ENCODE measurements around the gene MT1F.

DNA sequence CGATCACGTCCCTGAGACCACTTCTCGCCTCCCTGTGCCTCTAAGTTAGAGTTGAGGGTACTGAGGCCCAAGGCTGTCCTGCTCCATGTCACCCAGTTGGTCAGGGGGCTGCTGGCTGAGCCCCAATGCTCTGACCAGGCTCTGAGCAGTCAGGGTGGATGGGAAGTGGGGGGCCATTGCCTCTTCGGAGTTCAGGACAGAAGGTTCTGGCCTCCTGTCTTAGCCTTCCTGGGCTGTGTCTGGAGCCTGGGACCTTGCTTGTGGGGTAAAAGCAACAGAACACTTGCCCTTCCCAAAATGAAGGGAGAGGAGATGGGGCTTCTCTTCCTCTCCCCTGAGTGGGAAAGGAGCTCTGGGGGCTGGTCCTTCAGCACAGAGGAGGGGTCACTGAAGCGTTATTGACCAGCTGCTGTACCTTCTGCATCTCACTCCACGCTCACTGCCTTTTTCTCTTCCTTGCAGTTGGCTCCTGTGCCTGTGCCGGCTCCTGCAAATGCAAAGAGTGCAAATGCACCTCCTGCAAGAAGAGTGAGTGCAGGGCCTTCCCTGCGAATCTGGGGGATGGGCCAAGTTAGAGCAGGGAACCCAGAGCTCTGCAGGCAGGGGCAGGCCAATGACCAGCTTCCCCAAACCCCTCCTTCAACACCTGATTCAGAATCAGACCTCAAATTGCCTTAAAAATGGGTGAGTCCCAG lies 25.1 kb downstream of the MT1F start:
- TF ChIP-seq POLR2AphosphoS5 (IDR thresholded peaks at IDR 0.05) (no peak), RAD21 (conservative IDR thresholded peaks at IDR 0.05) (no peak)
- TF ChIP-seq, protein P1, sequence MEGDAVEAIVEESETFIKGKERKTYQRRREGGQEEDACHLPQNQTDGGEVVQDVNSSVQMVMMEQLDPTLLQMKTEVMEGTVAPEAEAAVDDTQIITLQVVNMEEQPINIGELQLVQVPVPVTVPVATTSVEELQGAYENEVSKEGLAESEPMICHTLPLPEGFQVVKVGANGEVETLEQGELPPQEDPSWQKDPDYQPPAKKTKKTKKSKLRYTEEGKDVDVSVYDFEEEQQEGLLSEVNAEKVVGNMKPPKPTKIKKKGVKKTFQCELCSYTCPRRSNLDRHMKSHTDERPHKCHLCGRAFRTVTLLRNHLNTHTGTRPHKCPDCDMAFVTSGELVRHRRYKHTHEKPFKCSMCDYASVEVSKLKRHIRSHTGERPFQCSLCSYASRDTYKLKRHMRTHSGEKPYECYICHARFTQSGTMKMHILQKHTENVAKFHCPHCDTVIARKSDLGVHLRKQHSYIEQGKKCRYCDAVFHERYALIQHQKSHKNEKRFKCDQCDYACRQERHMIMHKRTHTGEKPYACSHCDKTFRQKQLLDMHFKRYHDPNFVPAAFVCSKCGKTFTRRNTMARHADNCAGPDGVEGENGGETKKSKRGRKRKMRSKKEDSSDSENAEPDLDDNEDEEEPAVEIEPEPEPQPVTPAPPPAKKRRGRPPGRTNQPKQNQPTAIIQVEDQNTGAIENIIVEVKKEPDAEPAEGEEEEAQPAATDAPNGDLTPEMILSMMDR (IDR thresholded peaks at IDR 0.05; ENCODE audit: poor library complexity, severe bottlenecking): no peak
- TF ChIP-seq, protein P2, sequence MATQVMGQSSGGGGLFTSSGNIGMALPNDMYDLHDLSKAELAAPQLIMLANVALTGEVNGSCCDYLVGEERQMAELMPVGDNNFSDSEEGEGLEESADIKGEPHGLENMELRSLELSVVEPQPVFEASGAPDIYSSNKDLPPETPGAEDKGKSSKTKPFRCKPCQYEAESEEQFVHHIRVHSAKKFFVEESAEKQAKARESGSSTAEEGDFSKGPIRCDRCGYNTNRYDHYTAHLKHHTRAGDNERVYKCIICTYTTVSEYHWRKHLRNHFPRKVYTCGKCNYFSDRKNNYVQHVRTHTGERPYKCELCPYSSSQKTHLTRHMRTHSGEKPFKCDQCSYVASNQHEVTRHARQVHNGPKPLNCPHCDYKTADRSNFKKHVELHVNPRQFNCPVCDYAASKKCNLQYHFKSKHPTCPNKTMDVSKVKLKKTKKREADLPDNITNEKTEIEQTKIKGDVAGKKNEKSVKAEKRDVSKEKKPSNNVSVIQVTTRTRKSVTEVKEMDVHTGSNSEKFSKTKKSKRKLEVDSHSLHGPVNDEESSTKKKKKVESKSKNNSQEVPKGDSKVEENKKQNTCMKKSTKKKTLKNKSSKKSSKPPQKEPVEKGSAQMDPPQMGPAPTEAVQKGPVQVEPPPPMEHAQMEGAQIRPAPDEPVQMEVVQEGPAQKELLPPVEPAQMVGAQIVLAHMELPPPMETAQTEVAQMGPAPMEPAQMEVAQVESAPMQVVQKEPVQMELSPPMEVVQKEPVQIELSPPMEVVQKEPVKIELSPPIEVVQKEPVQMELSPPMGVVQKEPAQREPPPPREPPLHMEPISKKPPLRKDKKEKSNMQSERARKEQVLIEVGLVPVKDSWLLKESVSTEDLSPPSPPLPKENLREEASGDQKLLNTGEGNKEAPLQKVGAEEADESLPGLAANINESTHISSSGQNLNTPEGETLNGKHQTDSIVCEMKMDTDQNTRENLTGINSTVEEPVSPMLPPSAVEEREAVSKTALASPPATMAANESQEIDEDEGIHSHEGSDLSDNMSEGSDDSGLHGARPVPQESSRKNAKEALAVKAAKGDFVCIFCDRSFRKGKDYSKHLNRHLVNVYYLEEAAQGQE (IDR thresholded peaks at IDR 0.05; ENCODE audit: borderline replicate concordance): no peak

Data from neural cell (in vitro differentiated cells).